K562 (cell line): ENCODE measurements around the gene RBPJL. TPM values are rescaled to one million over a fixed set of nuclear protein-coding genes. Genes with fewer than 3 reads are reported as not detected.
A peak's percentile ranks its signal among the peaks of the same experiment; 100 is the strongest.

ENCODE experiments used
- ARID1B ChIP-seq: fragments of 450-650 bp; IDR thresholded peaks from 2 replicates; pipeline ENCODE4 v1.6.1; 2016; ENCODE audit warnings: antibody characterized with exemption, mild to moderate bottlenecking, inconsistent platforms
- CAMTA2 ChIP-seq: fragments of 250-450 bp; sonication (Bioruptor Pico); conservative IDR thresholded peaks from 2 replicates; pipeline ENCODE4 v1.5.1; 2022
- CCNT2 ChIP-seq: IDR thresholded peaks from 2 replicates; pipeline ENCODE4 v1.6.1; 2011; ENCODE audit warnings: borderline replicate concordance, low read depth, mild to moderate bottlenecking, moderate library complexity, mixed read lengths, low read length; ENCODE audit not compliant: insufficient read length; ENCODE audit errors: extremely low read depth
- DPF2 ChIP-seq: fragments of 450-650 bp; IDR thresholded peaks from 2 replicates; pipeline ENCODE4 v1.6.1; 2016
- HDGF ChIP-seq: fragments of 450-650 bp; IDR thresholded peaks from 2 replicates; pipeline ENCODE4 v1.6.1; 2016
- HINFP ChIP-seq: fragments of 450-650 bp; conservative IDR thresholded peaks from 2 replicates; pipeline ENCODE4 v1.6.1; 2016; ENCODE audit warnings: missing genetic modification characterization, low read depth, mild to moderate bottlenecking, control low read depth, missing compliant biosample characterization
- KDM4B ChIP-seq, 2 experiments: fragments of 450-650 bp in 1 of 2; sonication (generic) in 1 of 2; IDR thresholded peaks; 2 replicates each; pipeline ENCODE4 v1.6.1; 2016 to 2017; ENCODE audit warnings: borderline replicate concordance in 2 of 2, antibody characterized with exemption in 1 of 2, low read depth in 1 of 2, mild to moderate bottlenecking in 1 of 2
- KHSRP ChIP-seq: fragments of 450-650 bp; IDR thresholded peaks from 2 replicates; pipeline ENCODE4 v1.6.1; 2017
- MCM7 ChIP-seq, 2 experiments: fragments of 450-650 bp; IDR thresholded peaks; 2 replicates each; pipeline ENCODE4 v1.6.1; 2016 to 2018
- NFE2L1 ChIP-seq: fragments of 450-650 bp; IDR thresholded peaks from 2 replicates; pipeline ENCODE4 v1.6.1; 2016; ENCODE audit warnings: missing genetic modification characterization, low read depth, mild to moderate bottlenecking, missing compliant biosample characterization, moderate library complexity, borderline replicate concordance
- NFIC ChIP-seq: fragments of 450-650 bp; IDR thresholded peaks from 2 replicates; pipeline ENCODE4 v1.6.1; 2017; ENCODE audit warnings: mild to moderate bottlenecking, inconsistent platforms
- POLR3G ChIP-seq: IDR thresholded peaks from 2 replicates; pipeline ENCODE4 v1.6.1; 2011; ENCODE audit not compliant: insufficient read length, insufficient replicate concordance; ENCODE audit errors: extremely low read depth
- PTRF ChIP-seq: fragments of 450-650 bp; IDR thresholded peaks from 2 replicates; pipeline ENCODE4 v1.6.1; 2016; ENCODE audit warnings: mild to moderate bottlenecking, missing genetic modification characterization, missing compliant biosample characterization
- RBM34 ChIP-seq: fragments of 200-400 bp; formaldehyde crosslinking; IDR thresholded peaks from 2 replicates; pipeline ENCODE4 v1.6.1; 2018; ENCODE audit warnings: low read length, borderline replicate concordance; ENCODE audit not compliant: insufficient read depth
- SAFB2 ChIP-seq: fragments of 200-400 bp; formaldehyde crosslinking; IDR thresholded peaks from 2 replicates; pipeline ENCODE4 v1.6.1; 2018; ENCODE audit warnings: borderline replicate concordance, low read length, low read depth, moderate library complexity; ENCODE audit not compliant: severe bottlenecking
- TAF7 ChIP-seq: fragments of 450-650 bp; IDR thresholded peaks from 2 replicates; pipeline ENCODE4 v1.6.1; 2016; ENCODE audit warnings: missing genetic modification characterization, missing compliant biosample characterization
- THAP7 ChIP-seq: fragments of 250-450 bp; sonication (Bioruptor Pico); IDR thresholded peaks from 2 replicates; pipeline ENCODE4 v1.5.0; 2021
- ZBTB49 ChIP-seq: sonication (generic); formaldehyde crosslinking; IDR thresholded peaks from 2 replicates; pipeline ENCODE4 v1.8.0; 2022; ENCODE audit warnings: missing genetic modification reagents, mild to moderate bottlenecking, borderline replicate concordance
- ZFP36 ChIP-seq: fragments of 150-350 bp; IDR thresholded peaks from 2 replicates; pipeline ENCODE4 v1.6.1; 2018; ENCODE audit warnings: low read length, low read depth; ENCODE audit not compliant: partially characterized antibody
- ZNF197 ChIP-seq: fragments of 200-800 bp; sonication (Bioruptor generic); IDR thresholded peaks from 2 replicates; pipeline ENCODE4 v1.6.1; 2016; ENCODE audit warnings: low read depth, missing genetic modification characterization, missing compliant biosample characterization
- ZNF212 ChIP-seq: fragments of 450-650 bp; formaldehyde crosslinking; IDR thresholded peaks from 2 replicates; pipeline ENCODE4 v1.4.0; 2020; ENCODE audit warnings: mild to moderate bottlenecking
- ZNF512 ChIP-seq: IDR thresholded peaks from 2 replicates; pipeline ENCODE4 v1.6.1; 2016; ENCODE audit warnings: missing genetic modification characterization, missing compliant biosample characterization
- ZNF75A ChIP-seq: fragments of 450-650 bp; formaldehyde crosslinking; IDR thresholded peaks from 2 replicates; pipeline ENCODE4 v1.4.0; 2020; ENCODE audit warnings: mild to moderate bottlenecking
- polyA plus RNA-seq, 8 experiments: library from polyadenylated mRNA; depleted of rRNA in 4 of 8; stranded (reverse) in 5 of 8; unstranded in 3 of 8; fragments of >200 nt; fragmentation: Nextera tagmentation in 2 of 8; fragmentation: Illumina TruSeq in 1 of 8; extraction: Ambion mirVana in 2 of 8; extraction: Trizol in 1 of 8; gene quantifications; 2 replicates each; pipeline versions ENCODE4 v1.2.1 to v1.2.3, GENCODE V29; 2011 to 2014; ENCODE audit warnings: inconsistent platforms in 1 of 8, missing spikeins in 1 of 8
- total RNA-seq, 7 experiments: library from RNA; depleted of rRNA in 6 of 7; stranded (reverse); fragments of >200 nt in 6 of 7; fragmentation: Illumina TruSeq in 2 of 7; extraction: Trizol in 2 of 7; gene quantifications; 2 replicates each; pipeline versions ENCODE4 v1.2.1 to v1.2.3, GENCODE V29; 2011 to 2021; ENCODE audit warnings: low replicate concordance in 1 of 7

Gene RBPJL
- total and polyA plus RNA-seq, 9 of the 15 experiments (the other 6 are each of a cell fraction or from before 2014, with no cell fraction given), result not detected

- TF ChIP-seq THAP7 (CRISPR knock-in tag) (no peak), KDM4B (IDR thresholded peaks at IDR 0.05; ENCODE audit: borderline replicate concordance in 2 of 2, low read depth in 1 of 2) (no peak), ZNF197 (no peak), ARID1B (no peak), ZNF75A (CRISPR knock-in tag) (no peak), ZBTB49 (CRISPR knock-in tag) (no peak), MCM7 (IDR thresholded peaks at IDR 0.05) (no peak), HINFP (peak; percentile 74), CAMTA2 (CRISPR knock-in tag) (no peak), POLR3G (no peak), ZFP36 (peak; percentile 11), ZNF212 (no peak), HDGF (no peak), TAF7 (no peak), CCNT2 (no peak), PTRF (no peak), ZNF512 (no peak), KHSRP (no peak), RBM34 (no peak), DPF2 (no peak), NFE2L1 (tag) (no peak), SAFB2 (no peak), NFIC (peak; percentile 73)
These were observed 13.3 kb upstream of the RBPJL start (continued) for GRCh38 chr20:45293041-45294002.
